GM18861 (cell line): Measurements from ENCODE around the gene FGF5.

ENCODE experiments used
- ATAC-seq: cut with Tn5 transposase; IDR thresholded peaks from one replicate; pipeline ENCODE4 v1.9.1; 2021; ENCODE audit not compliant: unreplicated experiment

Gene FGF5

GRCh38 chr4:80335226-80335553 is 68.7 kb downstream of the FGF5 start:
- no peak for ATAC-seq

DNA sequence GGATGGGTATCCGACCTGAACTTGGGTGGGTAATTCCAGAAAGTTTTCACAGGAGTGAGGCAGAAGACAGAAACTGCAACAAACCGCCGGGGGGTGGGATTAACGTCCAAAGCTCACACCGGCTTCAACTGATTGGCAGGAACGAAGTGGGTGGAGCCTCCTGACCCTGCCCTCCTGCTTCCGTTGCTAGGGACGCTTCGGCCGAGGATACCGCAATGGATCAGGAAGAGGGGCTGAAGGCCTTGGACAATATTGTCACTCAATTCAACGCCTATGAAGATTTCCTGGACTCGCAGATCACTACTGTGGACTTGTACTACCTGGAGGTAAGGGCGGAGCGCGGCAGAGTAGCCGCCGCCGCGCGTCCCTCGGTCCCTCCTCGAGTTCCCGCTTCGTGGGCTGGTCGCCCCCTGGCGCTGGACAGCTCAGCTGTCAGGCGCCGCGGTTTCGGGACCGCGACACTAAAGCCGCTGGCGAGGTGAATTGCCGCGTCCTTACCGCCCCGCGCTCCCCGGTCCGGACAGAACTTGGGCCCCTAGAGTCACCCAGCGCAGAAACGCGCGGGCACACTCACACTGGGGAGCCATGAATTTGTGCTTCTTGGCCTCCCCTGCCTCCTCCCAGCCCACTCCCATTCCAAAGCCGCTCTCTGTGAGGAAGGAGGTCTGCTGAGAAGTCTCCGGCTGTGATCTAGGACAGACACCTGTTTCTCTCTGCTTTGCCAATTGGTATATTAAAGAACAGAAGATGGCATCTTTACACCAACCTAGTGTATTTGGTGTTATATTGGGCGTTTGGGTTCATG is 69.3 kb downstream of the FGF5 start, which contains the start of gene CFAP299:
Gene CFAP299, plus strand, starts transcription at position 177 of the 805 bp plus-strand sequence.
- ATAC-seq, result peak; percentile 92

DNA sequence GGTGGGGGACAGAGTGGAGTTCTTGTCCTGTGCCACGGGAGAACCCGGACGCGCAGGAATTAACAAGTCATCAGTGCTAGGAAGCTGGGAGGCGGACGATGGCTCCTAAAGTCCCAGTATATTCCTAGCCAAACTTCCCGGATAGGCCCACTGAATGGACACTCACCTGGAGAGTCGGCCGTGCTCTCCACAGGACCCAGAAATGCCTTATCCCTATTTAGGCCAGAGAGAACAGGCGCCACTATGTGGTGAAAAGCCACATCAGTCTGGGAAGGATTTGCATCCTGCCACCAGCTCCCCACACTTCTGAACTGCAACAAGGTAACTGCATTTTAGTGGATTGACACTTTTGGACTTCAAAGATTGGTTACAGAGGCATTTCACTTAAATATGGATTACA is 70.1 kb downstream of the FGF5 start:
- no peak for ATAC-seq

DNA sequence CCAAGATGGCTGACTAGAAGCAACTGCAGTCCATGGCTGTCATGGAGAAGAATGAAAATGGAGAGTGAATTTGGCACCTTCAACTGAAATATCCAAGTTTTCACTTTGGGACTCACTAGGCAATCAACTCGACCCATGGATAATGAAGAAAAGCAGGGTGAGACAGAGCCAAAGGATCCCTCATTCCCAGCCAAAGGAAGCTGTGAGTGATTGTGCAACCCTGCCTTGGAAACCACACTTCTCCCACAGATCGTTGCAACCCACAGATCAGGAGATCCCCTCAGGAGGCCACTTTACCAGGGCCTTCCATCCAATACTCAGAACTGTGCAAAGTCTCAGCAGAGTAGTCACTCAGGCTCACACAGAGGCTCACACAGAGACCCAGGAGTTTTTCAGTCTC is 73.6 kb downstream of the FGF5 start:
- ATAC-seq, result no peak
